HCT116 (cell line): ENCODE data around the gene DNAJC5. TPM values are rescaled to one million over a fixed set of nuclear protein-coding genes. Genes with fewer than 3 reads are reported as not detected.
"Not testable (repeated sequence)": the region's sequence is repeated elsewhere in the genome, so short reads cannot be mapped to it uniquely, and the experiment has no call there.

Experiments used
- ATAC-seq: fragments of 200-7000 bp; cut with Tn5 transposase; 2 replicates; pipeline ENCODE4 v1.9.1; 2020; ENCODE audit warnings: mild to moderate bottlenecking, moderate library complexity
- BruUV-seq: library from RNA; stranded (reverse); fragments of 400-500 nt; replicated peaks from 2 replicates; lab custom pipeline; 2021; lab: Mats Ljungman, UMichigan
- CTCF ChIA-PET: fragments of 300-600 bp; sonication (Branson Sonifier 250); formaldehyde crosslinking; loops from one replicate; lab custom pipeline; 2021; ENCODE audit warnings: antibody characterized with exemption; lab: Charles Lee
- POLR2A ChIA-PET: fragments of 300-600, 350-600 bp; sonication (Branson Sonifier 250); formaldehyde crosslinking; loops from one replicate; lab custom pipeline; 2021; ENCODE audit warnings: antibody characterized with exemption; lab: Charles Lee
- RAD21 ChIA-PET, 2 experiments: fragments of 300-600 bp; sonication (Branson Sonifier 250); formaldehyde crosslinking; loops; one replicate each; lab custom pipeline; 2023; ENCODE audit warnings: low total read pairs in 2 of 2; ENCODE audit not compliant: uncharacterized antibody in 2 of 2, unreplicated experiment in 2 of 2, low non-redundant PET in 1 of 2; lab: Charles Lee
- DNase-seq: peaks from one replicate; pipeline ENCODE4 v3.0.0-alpha.2; 2010; ENCODE audit warnings: low read depth, low spot score
- H2AFZ ChIP-seq: fragments of 200-600 bp; shearing (Covaris generic), sonication (generic); 2 replicates; pipeline ENCODE4 v1.6.1; 2017; ENCODE audit warnings: low read depth, mixed run types, mixed read lengths, antibody characterized with exemption, low read length; ENCODE audit not compliant: poor library complexity, severe bottlenecking
- H3K27ac ChIP-seq: 2 replicates; pipeline ENCODE4 v1.5.1; 2012; ENCODE audit warnings: low read depth, low read length
- H3K27me3 ChIP-seq: fragments of 200-600 bp; sonication (generic); 2 replicates; pipeline ENCODE4 v1.6.1; 2016; ENCODE audit warnings: mixed run types, low read length, mixed read lengths; ENCODE audit not compliant: insufficient read depth
- H3K36me3 ChIP-seq, 2 experiments: fragments of 200-500 bp in 1 of 2; fragments of 200-600 bp in 1 of 2; sonication (Bioruptor generic) in 1 of 2; sonication (generic) in 1 of 2; 2 replicates each; pipeline versions ENCODE4 v1.5.1 to v1.6.1; 2014 to 2016; ENCODE audit warnings: low read length in 2 of 2, inconsistent platforms in 1 of 2, mixed read lengths in 1 of 2, mixed run types in 1 of 2; ENCODE audit not compliant: insufficient read depth in 2 of 2, control insufficient read depth in 1 of 2
- H3K4me1 ChIP-seq, 2 experiments: fragments of 200-600 bp in 1 of 2; sonication (generic) in 1 of 2; 2 replicates each; pipeline versions ENCODE4 v1.5.1 to v1.6.1; 2012 to 2017; ENCODE audit warnings: low read length in 2 of 2, inconsistent platforms in 1 of 2, mild to moderate bottlenecking in 1 of 2, mixed read lengths in 1 of 2, mixed run types in 1 of 2, moderate library complexity in 1 of 2; ENCODE audit not compliant: insufficient read depth in 2 of 2, control insufficient read depth in 1 of 2
- H3K4me2 ChIP-seq: fragments of 200-600 bp; sonication (generic); 2 replicates; pipeline ENCODE4 v1.6.1; 2017; ENCODE audit warnings: mixed run types, low read length, mixed read lengths
- H3K4me3 ChIP-seq, 2 experiments: fragments of 200-600 bp in 1 of 2; sonication (generic) in 1 of 2; replicated peaks in 1 of 2; 2 replicates each; pipeline ENCODE4 v1.5.1; 2011 to 2016; ENCODE audit warnings: low read length in 2 of 2, control low read depth in 1 of 2, low read depth in 1 of 2, mild to moderate bottlenecking in 1 of 2, mixed read lengths in 1 of 2, mixed run types in 1 of 2
- H3K79me2 ChIP-seq: fragments of 200-600 bp; sonication (generic); 2 replicates; pipeline ENCODE4 v1.6.1; 2017; ENCODE audit warnings: mild to moderate bottlenecking, mixed run types, low read length, moderate library complexity, mixed read lengths; ENCODE audit not compliant: insufficient read depth
- H3K9ac ChIP-seq: fragments of 200-600 bp; sonication (generic); 2 replicates; pipeline ENCODE4 v1.6.1; 2016; ENCODE audit warnings: low read length, mixed read lengths
- H3K9me2 ChIP-seq: fragments of 200-600 bp; sonication (generic), shearing (Covaris generic); 2 replicates; pipeline ENCODE4 v1.6.1; 2017; ENCODE audit warnings: mixed run types, mild to moderate bottlenecking, moderate library complexity; ENCODE audit not compliant: insufficient read depth
- H3K9me3 ChIP-seq, 2 experiments: fragments of 200-500 bp in 1 of 2; fragments of 200-600 bp in 1 of 2; sonication (Bioruptor generic) in 1 of 2; sonication (generic) in 1 of 2; 2 replicates each; pipeline ENCODE4 v1.6.1; 2014 to 2017; ENCODE audit warnings: low read length in 2 of 2, mixed read lengths in 2 of 2, inconsistent platforms in 1 of 2, low read depth in 1 of 2, mild to moderate bottlenecking in 1 of 2, mixed run types in 1 of 2, moderate library complexity in 1 of 2; ENCODE audit not compliant: control insufficient read depth in 1 of 2, insufficient read depth in 1 of 2
- H4K20me1 ChIP-seq: fragments of 200-600 bp; sonication (generic), shearing (Covaris generic); 2 replicates; pipeline ENCODE4 v1.6.1; 2017; ENCODE audit warnings: mixed run types, mild to moderate bottlenecking, moderate library complexity; ENCODE audit not compliant: insufficient read depth
- CEBPB ChIP-seq: IDR thresholded peaks from 2 replicates; pipeline ENCODE4 v1.6.1; 2012; ENCODE audit warnings: low read depth
- POLR2A ChIP-seq: IDR thresholded peaks from 2 replicates; pipeline ENCODE4 v1.7.0; 2011; ENCODE audit warnings: borderline replicate concordance; ENCODE audit not compliant: insufficient read depth, insufficient read length; ENCODE audit errors: extremely low read depth
- RAD21 ChIP-seq: IDR thresholded peaks from 2 replicates; pipeline ENCODE4 v1.6.1; 2012; ENCODE audit warnings: low read depth, mild to moderate bottlenecking
- SRF ChIP-seq: IDR thresholded peaks from 2 replicates; pipeline ENCODE4 v1.6.1; 2012; ENCODE audit warnings: low read depth
- ZBTB33 ChIP-seq: IDR thresholded peaks from 2 replicates; pipeline ENCODE4 v1.6.1; 2011; ENCODE audit warnings: mild to moderate bottlenecking, low read length, moderate library complexity; ENCODE audit not compliant: insufficient replicate concordance; ENCODE audit errors: extremely low read depth
- ZNF274 ChIP-seq: fragments of 200-500 bp; sonication (Bioruptor generic); IDR thresholded peaks from 2 replicates; pipeline ENCODE4 v1.6.1; 2014; ENCODE audit warnings: mild to moderate bottlenecking, low read depth, low read length, inconsistent platforms
- intact Hi-C: fragments of 100-400 bp; cut with micrococcal nuclease; formaldehyde crosslinking; loops from 2 replicates; pipeline ENCODE4 v1.10.0; 2022
- total RNA-seq: library from RNA; stranded (reverse); gene quantifications from one replicate; pipeline ENCODE4 v1.2.1, GENCODE V29; 2021; ENCODE audit not compliant: unreplicated experiment

The DNAJC5 gene
- total RNA-seq, 1 experiment from 2014 or later: 38.3 TPM

- Histone ChIP-seq H3K36me3 (no peaks in the 10 kb centered on the region), H3K4me1 (peaks cover 17 to 50% of the 10 kb centered on the region in 2 experiments), H3K4me3 (no peak overlapping the region), H3K27ac (peak overlapping the region; percentile 31; the same call in 1 of the 2 replicates), H3K9me3 (no peaks in the 10 kb centered on the region), H2AFZ (no peak overlapping the region), H3K9me2 (no peaks in the 10 kb centered on the region), H3K9ac (no peak overlapping the region; the same call in 1 of the 2 replicates), H3K4me2 (peak overlapping the region; percentile 94; the same call in 1 of the 2 replicates), H3K79me2 (no peaks in the 10 kb centered on the region), H3K27me3 (no peaks in the 10 kb centered on the region), H4K20me1 (no peaks in the 10 kb centered on the region)
- CTCF ChIA-PET: interaction anchor here (0.6 to 2.1 kb wide), 13 partner anchors 17 to 665 kb away, joined by 3 to 30 read pairs (median 5); partner anchors contain the start of genes ARFRP1, PPDPF, PTK6 and TPD52L2
- ATAC-seq: no peak
- TF ChIP-seq SRF (no peak), POLR2A (no peak), RAD21 (no peak), CEBPB (no peak), ZNF274 (no peak), ZBTB33 (no peak)
- POLR2A ChIA-PET: no interaction called here
- intact Hi-C loops: loop anchor here (1.0 to 10.0 kb wide), 4 partner anchors 110 to 436 kb away; partner anchors contain the start of genes ABHD16B, ARFRP1 and TPD52L2
- DNase-seq: no peak
- RAD21 ChIA-PET: interaction anchor here in 1 of 2 experiments (1.0 to 1.2 kb wide), 2 partner anchors 189 to 436 kb away, joined by 3 read pairs; no protein-coding TSS in a partner anchor
- no TSS peak for BruUV-seq
Measured at GRCh38 chr20:63974402-63975200, 79.7 kb downstream of the DNAJC5 start.

GRCh38 chr20:63976511-63976910, 81.6 kb downstream of the DNAJC5 start:
- H3K79me2 ChIP-seq, H3K4me2 ChIP-seq, H3K9me3 ChIP-seq, ATAC-seq, POLR2A ChIA-PET, H3K27ac ChIP-seq, H3K4me3 ChIP-seq, H3K9ac ChIP-seq, H3K36me3 ChIP-seq, BruUV-seq, H2AFZ ChIP-seq, RAD21 ChIA-PET, DNase-seq, H3K27me3 ChIP-seq, H3K9me2 ChIP-seq, CTCF ChIA-PET, H4K20me1 ChIP-seq: not testable (repeated sequence)
- H3K4me1 ChIP-seq: peaks cover 22 to 52% of the 10 kb centered on the region in 2 experiments
- intact Hi-C loops: loop anchor here (10.0 kb wide), 2 partner anchors 112 to 192 kb away; partner anchors contain the start of genes ABHD16B and TPD52L2
